ENCODE data around the gene GABRG3. TPM values are rescaled to one million over a fixed set of nuclear protein-coding genes. Genes with fewer than 3 reads are reported as not detected.
A peak's percentile ranks its signal among the peaks of the same experiment; 100 is the strongest.

The GABRG3 gene
- total and polyA plus RNA-seq, 9 of the 15 experiments (the other 6 are each of a cell fraction or from before 2014, with no cell fraction given) = 4.0 to 15.1 (median 11.2) TPM

DNA sequence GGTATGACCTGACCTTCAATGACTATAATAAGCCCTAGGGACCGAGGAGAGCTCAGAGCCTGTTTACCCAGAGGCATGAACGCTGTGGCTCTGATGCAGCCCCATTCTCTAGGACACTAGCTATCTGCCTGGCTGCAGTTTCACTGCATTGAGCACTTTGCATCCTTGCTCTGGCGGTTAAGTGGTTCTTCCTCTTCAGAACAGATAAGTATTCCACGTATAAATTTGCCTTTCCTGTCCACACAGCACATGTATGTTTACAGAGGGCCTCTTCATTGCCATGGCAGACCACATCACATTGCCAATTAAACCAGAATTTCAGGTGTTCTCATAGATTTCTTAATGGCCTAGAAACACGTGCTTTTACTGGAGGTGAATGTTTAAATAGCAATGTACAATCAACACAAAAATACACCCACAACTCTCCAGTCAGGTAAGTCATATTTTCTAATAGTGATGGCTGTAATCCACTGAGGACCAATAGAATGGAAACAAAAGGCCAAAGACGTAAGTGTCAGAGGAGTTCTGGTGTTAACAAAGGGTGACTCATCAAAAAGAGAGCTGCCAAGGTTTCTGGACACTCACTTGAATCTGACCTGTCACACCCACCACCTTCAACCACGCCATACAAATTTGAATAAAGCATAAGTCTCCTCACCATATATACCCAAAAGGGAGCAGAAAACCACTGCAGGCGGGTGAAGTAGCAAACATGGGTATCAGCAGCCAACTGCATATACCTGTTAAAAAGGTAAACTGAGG lies 574.7 kb downstream of the GABRG3 start (continued):
- TF ChIP-seq, protein P1, sequence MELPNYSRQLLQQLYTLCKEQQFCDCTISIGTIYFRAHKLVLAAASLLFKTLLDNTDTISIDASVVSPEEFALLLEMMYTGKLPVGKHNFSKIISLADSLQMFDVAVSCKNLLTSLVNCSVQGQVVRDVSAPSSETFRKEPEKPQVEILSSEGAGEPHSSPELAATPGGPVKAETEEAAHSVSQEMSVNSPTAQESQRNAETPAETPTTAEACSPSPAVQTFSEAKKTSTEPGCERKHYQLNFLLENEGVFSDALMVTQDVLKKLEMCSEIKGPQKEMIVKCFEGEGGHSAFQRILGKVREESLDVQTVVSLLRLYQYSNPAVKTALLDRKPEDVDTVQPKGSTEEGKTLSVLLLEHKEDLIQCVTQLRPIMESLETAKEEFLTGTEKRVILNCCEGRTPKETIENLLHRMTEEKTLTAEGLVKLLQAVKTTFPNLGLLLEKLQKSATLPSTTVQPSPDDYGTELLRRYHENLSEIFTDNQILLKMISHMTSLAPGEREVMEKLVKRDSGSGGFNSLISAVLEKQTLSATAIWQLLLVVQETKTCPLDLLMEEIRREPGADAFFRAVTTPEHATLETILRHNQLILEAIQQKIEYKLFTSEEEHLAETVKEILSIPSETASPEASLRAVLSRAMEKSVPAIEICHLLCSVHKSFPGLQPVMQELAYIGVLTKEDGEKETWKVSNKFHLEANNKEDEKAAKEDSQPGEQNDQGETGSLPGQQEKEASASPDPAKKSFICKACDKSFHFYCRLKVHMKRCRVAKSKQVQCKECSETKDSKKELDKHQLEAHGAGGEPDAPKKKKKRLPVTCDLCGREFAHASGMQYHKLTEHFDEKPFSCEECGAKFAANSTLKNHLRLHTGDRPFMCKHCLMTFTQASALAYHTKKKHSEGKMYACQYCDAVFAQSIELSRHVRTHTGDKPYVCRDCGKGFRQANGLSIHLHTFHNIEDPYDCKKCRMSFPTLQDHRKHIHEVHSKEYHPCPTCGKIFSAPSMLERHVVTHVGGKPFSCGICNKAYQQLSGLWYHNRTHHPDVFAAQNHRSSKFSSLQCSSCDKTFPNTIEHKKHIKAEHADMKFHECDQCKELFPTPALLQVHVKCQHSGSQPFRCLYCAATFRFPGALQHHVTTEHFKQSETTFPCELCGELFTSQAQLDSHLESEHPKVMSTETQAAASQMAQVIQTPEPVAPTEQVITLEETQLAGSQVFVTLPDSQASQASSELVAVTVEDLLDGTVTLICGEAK (IDR thresholded peaks at IDR 0.05) = no peak
- TF ChIP-seq, protein P1 (CRISPR knock-in tag; IDR thresholded peaks at IDR 0.05) = no peak
- TF ChIP-seq C11orf30 (IDR thresholded peaks at IDR 0.05; ENCODE audit: low read depth) (peak; percentile 84), CXXC5 (CRISPR knock-in tag; IDR thresholded peaks at IDR 0.05) (no peak), ZNF263 (CRISPR knock-in tag; IDR thresholded peaks at IDR 0.05; ENCODE audit: borderline replicate concordance) (no peak), ZNF444 (CRISPR knock-in tag; IDR thresholded peaks at IDR 0.05) (no peak), FOSL1 (tag; conservative IDR thresholded peaks at IDR 0.05) (peak; percentile 63), ZMIZ1 (IDR thresholded peaks at IDR 0.05; ENCODE audit: low read depth in 2 of 2, low read length in 2 of 2) (no peak), ZNF197 (CRISPR knock-in tag; IDR thresholded peaks at IDR 0.05; ENCODE audit: low read depth) (no peak), MCM2 (IDR thresholded peaks at IDR 0.05; ENCODE audit: low read depth) (no peak), NFE2 (IDR thresholded peaks at IDR 0.05; ENCODE audit: low read depth) (peak; percentile 69; the same call in 1 of the 2 replicates), MAFK (IDR thresholded peaks at IDR 0.05; ENCODE audit: low read length) (peak; percentile 78; the same call in 1 of the 2 replicates), ILF3 (IDR thresholded peaks at IDR 0.05; ENCODE audit: borderline replicate concordance) (no peak), CBX1 (IDR thresholded peaks at IDR 0.05; ENCODE audit: low read depth) (no peak), ZNF77 (CRISPR knock-in tag; IDR thresholded peaks at IDR 0.05) (no peak), CBFB (CRISPR knock-in tag; IDR thresholded peaks at IDR 0.05) (no peak)

Measured in K562 (cell line).